ENCODE data around the gene PTPRG.

The PTPRG gene

DNA sequence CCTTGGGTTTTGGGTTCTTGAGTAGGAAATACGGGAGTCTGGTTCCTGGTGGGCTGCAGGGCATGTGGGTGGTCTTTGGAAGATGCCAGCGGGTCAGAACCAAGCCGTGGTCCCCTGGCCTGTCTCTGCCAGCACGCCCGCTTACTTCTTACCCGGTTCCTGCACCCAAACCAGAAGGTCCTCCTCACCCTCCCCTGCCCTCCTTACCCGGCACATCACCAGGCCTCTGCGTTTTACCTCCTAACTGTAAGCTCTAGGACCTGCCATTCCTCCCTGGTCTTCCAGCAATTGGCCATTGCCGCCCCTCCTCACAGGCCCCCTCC lies 628.0 kb downstream of the PTPRG start:
- no peak for DNase-seq (ENCODE audit: low spot score)

GRCh38 chr3:62192891-62193290 lies 631.5 kb downstream of the PTPRG start:
- DNase-seq (ENCODE audit: low spot score): no peak

DNA sequence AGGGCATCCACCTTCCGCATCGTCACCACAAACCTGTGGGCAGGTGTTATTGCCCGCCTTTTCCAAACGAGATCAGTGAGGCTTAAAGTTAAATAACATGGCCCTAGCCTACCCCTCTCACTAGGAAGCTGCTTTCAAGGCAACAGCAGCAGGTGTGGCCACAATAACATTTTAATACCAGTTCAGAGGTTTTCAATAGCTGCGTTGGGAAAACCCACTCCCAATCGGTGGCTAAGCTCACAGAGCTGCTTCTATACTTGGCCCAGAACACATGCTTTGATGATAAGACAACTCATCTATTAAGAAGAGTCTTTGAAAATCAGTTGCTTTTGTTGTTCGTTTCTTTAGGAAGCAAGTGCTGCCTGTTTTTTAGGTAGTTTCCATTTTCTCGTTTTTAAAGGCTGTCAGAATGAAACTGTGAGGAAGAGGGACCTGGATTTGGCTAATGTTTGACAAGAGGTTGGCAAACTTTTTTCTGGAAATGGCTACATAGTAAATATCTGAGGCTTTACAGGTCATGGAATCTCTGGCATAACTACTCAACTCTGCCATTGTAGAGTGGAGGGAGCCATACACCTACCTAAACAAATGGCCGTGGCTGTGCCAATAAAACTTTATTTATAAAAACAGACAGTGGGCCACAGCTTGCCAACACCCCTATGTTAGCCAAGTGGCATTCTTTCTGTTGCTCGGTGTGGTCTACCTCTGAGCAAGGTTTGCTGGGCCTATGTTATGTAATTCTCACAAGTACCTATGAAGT lies 632.4 kb downstream of the PTPRG start:
- no peak for DNase-seq (ENCODE audit: low spot score)

DNA sequence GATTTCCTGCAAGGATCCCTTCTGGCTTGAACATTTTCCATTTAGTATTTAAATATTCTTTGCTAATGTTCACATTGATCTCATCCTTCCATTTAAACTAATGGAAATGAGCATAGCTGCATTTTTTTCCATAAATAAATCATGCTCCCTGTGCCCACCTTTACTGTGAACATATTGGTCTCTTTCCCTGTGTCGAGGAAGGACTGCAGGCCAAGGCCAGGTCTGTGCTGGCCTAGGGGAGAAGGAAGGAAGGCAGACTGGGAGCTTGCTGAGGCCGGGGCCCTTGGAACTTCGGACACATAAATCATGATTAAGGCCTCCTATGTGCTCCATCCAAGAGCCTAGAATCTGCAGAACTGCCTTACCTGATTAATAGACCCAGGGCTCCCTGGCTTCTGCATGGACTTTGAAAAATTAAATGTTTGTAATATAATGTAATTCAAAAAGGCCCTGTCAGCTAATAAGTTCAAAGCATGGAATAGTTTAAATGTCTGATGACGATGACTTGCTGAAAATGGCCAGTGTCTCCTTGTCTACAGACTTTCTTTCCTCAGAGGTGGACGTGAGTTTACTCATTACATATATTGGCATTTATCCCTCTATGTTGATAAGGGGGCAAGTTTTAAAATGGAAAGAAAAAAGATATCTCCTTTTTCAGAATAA lies 636.1 kb downstream of the PTPRG start:
- DNase-seq (ENCODE audit: low spot score): no peak

- DNase-seq (ENCODE audit: low spot score): no peak
These were observed 637.8 kb downstream of the PTPRG start for GRCh38 chr3:62199126-62199525.

DNA sequence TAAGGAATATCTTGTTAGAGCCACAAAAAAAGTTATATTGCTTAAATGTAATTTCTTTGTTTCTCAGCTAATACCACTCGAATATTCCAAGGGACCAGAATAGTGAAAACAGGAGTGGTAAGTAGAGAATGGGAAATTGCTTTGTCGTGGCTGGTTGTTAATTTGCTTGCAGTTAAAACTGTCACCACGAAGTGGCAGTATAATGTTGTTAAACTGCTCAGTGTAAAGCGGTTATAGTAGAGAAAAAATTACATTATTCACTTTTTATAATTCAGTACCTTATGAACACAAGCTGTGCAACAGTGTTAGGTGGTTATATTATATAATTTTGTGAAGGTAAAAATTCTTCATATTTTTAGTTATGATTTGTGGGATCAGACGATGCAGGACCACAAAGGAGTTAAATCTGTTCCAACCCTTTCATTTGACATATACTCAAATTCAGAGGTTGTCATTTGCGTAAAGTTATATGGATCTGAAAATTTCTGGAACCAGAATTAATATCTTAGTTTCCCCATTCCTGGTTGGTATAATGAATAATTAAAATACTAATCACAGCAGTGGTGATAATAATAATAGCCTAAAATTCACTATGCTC lies 640.2 kb downstream of the PTPRG start:
- peak; percentile 55 for DNase-seq (ENCODE audit: low spot score)

- no peak for DNase-seq (ENCODE audit: low spot score)
These were observed 641.8 kb downstream of the PTPRG start for GRCh38 chr3:62203152-62203551.

DNA sequence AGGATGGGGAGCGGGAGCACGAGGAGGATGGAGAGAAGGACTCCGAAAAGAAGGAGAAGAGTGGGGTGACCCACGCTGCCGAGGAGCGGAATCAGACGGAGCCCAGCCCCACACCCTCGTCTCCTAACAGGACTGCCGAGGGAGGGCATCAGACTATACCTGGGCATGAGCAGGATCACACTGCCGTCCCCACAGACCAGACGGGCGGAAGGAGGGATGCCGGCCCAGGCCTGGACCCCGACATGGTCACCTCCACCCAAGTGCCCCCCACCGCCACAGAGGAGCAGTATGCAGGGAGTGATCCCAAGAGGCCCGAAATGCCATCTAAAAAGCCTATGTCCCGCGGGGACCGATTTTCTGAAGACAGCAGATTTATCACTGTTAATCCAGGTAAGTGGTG lies 642.2 kb downstream of the PTPRG start:
- no peak for DNase-seq (ENCODE audit: low spot score)

- DNase-seq (ENCODE audit: low spot score): no peak
These were observed 645.8 kb downstream of the PTPRG start for GRCh38 chr3:62207197-62207596.

GRCh38 chr3:62208385-62208784 lies 647.0 kb downstream of the PTPRG start:
- no peak for DNase-seq (ENCODE audit: low spot score)

DNA sequence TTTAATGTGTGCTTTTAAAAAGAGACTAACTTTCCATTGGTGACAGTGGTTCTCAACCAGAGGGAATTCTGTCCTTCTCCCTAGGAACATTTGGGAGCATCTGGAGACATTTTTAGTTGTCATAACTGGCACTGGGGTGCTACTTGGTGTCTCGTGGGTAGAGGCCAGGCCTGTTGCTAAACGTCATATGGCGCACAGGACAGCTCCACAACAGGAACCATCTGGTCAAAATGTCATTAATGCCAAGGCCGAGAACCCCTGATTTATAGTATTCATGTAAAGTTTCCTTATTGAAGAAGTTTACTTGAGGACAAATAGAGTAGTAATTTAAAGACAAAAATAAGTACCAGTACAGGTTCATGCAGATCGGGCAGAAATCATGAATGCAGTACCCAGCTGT lies 647.7 kb downstream of the PTPRG start:
- DNase-seq (ENCODE audit: low spot score): no peak

- DNase-seq (ENCODE audit: low spot score): no peak
These were observed 648.6 kb downstream of the PTPRG start for GRCh38 chr3:62210011-62210410.

- peak; percentile 30 for DNase-seq (ENCODE audit: low spot score)
These were observed 650.5 kb downstream of the PTPRG start for GRCh38 chr3:62211675-62212429.

DNA sequence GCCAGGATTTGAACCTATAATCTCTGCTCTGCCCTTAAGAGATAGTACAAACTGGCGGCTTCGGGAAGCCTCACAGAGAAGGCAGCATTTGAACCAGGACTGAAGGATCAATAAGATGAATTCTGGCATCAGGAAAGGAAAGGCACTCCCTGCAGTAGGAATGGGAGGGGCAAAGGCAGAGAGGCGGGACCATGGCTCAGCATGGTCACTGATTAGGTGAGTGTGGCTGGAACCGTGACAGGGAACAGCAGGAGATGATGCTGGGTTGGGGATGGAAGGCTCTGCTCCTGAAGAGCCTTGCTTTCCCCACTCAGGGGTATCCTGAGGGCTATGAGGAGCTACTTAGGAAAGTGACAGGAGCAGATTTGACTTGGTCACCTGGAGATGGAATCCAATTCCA lies 653.5 kb downstream of the PTPRG start:
- DNase-seq (ENCODE audit: low spot score): no peak

- DNase-seq (ENCODE audit: low spot score): no peak
These were observed 659.2 kb downstream of the PTPRG start for GRCh38 chr3:62220616-62221015.

GRCh38 chr3:62225051-62225450 lies 663.7 kb downstream of the PTPRG start:
- no peak for DNase-seq (ENCODE audit: low spot score)

DNA sequence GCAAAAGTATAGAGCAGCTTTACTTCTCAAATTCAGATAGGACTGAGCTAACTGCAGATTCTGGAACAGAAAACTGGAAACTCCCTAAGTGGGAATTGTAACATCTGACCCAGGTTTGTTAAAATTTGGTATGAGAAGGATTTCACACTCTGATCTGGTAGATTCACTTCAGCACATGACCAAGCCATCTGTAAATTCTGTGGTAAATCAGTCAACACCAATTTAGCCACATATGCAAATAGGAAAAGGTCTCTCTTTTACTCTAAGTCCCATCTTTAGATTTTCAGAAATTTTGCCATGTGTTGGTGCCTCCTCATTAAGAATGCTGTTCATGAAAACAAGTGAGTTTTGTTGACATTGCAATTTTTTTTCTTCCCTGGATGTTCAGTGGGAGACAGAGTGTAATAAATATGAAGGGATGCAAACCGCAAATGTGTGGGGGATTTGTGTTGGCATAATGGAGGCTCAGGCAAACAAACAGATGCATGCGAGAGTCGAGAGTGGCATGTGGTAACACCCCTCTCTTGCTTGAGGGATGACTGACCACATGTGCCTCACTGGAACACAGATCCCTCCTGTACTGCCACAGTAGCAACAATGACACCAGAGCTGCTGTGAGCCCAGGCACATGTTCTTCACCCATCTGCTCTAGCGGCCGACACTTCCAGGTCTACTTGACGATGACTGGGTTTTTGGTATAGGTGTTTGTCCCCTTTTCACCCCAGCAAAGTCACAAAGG lies 665.4 kb downstream of the PTPRG start:
- DNase-seq (ENCODE audit: low spot score): no peak

DNA sequence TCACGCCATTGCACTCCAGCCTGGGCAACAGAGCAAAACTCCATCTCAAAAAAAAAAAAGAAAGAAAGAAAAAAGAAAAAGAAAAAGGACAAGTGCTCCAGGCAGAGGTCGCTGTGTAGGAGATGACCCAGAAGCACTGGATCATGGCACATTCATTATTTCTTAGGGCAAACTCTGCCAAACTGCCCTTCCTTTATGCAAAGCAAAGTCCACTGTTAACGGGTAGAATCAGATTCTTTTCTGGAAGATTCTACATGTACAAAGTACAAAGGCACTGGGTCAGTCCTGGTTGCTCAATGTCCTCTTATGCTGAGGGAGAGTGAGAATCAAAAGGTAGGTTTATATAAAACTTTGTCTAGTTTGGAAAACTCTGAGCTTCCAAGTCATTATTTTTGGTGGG lies 667.1 kb downstream of the PTPRG start:
- no peak for DNase-seq (ENCODE audit: low spot score)

DNA sequence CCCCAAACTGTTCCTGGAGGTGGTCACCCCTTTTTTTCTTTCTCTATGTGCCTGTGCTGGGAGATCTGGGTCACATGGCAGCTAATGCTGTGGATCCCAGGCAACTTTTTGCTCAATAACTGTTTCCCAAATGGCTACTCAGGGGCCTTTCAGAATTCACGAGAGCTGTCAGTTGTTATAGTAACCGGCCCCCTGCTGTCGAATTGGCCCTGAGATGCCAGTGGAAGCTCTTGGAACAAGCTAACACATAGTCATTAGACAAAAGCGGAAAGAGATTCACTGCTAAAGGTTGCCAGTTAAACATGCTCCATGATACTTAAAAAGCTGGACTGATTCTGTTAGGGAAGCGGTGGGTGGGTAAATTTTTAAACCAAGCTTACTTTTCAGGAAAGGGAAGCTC lies 667.8 kb downstream of the PTPRG start:
- no peak for DNase-seq (ENCODE audit: low spot score)

DNA sequence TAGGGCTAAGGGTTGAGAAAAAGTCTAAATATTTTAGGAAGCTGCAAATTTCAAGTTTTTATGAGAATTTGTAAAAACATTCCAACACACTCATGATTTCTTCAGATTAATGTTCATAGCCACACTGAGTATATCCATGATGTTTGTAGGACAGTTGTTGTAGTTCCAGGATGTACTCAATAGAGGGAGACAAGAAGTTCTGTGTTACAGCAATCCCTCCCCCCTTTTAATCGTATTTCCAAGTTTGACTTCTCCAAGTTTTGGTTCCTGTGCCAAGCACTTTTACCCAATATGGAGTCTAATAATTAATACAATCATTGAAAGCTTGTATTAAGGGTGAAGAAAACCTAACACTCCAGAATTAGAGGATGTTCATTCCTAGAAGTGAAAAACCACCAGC lies 668.5 kb downstream of the PTPRG start:
- DNase-seq (ENCODE audit: low spot score): peak; percentile 43

GRCh38 chr3:62233065-62233464 lies 671.7 kb downstream of the PTPRG start:
- no peak for DNase-seq (ENCODE audit: low spot score)

- no peak for DNase-seq (ENCODE audit: low spot score)
These were observed 674.6 kb downstream of the PTPRG start for GRCh38 chr3:62236016-62236415.

Measured in HuH-7.5 (cell line).